ENCODE measurements around the gene FNBP1.

GRCh38 chr9:129891569-129891968 is 151.4 kb downstream of the FNBP1 start:
- TF ChIP-seq CTCF (IDR thresholded peaks at IDR 0.05) (no peak), POLR2A (IDR thresholded peaks at IDR 0.05) (no peak)
